ENCODE results near the gene FKBP2. TPM values are rescaled to one million over a fixed set of nuclear protein-coding genes. Genes with fewer than 3 reads are reported as not detected.
A peak's percentile ranks its signal among the peaks of the same experiment; 100 is the strongest.

FKBP2 gene
- total RNA-seq, 1 donor from 2014 or later: 36.6 TPM

DNA sequence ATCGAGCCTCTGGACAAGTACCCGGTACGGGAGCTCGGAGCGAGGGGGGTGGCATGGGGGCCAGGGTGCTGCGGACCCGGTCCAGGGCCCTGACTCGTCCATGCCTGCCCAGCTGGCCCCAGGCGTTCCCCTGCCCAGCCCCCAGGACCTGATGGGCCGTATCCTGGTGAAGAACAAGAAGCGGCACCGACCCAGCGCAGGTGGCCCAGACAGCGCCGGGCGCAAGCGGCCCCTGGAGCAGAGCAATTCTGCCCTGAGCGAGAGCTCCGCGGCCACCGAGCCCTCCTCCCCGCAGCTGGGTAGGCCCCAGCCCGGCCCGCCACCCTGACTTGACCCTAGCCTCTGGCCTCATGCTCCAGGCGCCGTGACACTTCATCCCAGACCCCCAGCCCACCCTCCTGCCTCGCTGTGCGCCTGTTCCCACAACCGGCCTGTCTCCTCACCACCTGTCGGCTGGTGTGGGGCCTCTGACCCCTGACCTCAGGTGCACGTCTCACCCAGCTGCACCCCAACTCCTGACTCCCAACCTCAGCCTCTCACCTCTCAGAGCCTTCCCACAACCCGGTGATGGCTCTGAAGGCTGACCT is 18.1 kb downstream of the FKBP2 start:
- peaks cover 7% of the 10 kb centered on the region for H3K4me1 Mint-ChIP-seq (ENCODE audit: low read depth)
- H3K9me3 Mint-ChIP-seq: no peaks in the 10 kb centered on the region
- no peak overlapping the region for H3K27ac Mint-ChIP-seq
- DNase-seq (ENCODE audit: low spot score): no peak
- intact Hi-C loops (cut with micrococcal nuclease): no loop called here
- H3K36me3 Mint-ChIP-seq (ENCODE audit: low read depth): peaks cover 22% of the 10 kb centered on the region
- no peak overlapping the region for H3K4me3 Mint-ChIP-seq (ENCODE audit: low read depth)
- no peaks in the 10 kb centered on the region for H3K27me3 Mint-ChIP-seq (ENCODE audit: low read depth)

- no peaks in the 10 kb centered on the region for H3K27me3 Mint-ChIP-seq (ENCODE audit: low read depth)
These were observed 18.7 kb downstream of the FKBP2 start for GRCh38 chr11:64259533-64260067.

DNA sequence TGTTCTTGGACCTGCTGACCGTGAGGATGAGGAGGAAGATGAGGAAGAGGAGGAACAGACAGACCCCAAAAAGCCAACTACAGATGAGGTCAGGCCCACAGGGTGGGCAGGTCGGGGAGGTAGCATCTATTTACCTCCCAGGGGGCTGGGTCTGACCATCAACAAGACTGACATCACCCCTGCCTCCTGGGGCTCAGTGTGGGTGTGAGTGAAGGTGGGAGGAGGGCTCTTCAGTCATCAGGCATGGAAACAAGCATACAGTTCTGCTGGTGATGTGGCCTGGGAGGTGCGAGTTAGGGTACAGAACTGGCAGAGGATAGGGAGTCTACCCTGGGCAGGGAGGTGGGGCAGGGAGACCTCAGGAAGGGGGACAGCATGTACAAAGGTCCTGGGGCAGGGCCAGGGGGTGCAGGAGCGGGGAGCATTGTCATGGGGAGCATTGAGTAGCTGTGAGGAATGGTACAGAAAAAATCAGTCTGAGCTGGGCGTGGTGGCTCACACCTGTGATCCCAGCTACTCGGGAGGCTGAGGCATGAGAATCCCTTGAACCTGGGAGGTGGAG is 19.3 kb downstream of the FKBP2 start:
- peaks cover 7% of the 10 kb centered on the region for H3K4me1 Mint-ChIP-seq (ENCODE audit: low read depth)
- H3K4me3 Mint-ChIP-seq (ENCODE audit: low read depth): no peak overlapping the region
- intact Hi-C loops (cut with micrococcal nuclease): no loop called here
- H3K36me3 Mint-ChIP-seq (ENCODE audit: low read depth): peaks cover 22% of the 10 kb centered on the region
- no peaks in the 10 kb centered on the region for H3K9me3 Mint-ChIP-seq
- no peak for DNase-seq (ENCODE audit: low spot score)
- no peaks in the 10 kb centered on the region for H3K27me3 Mint-ChIP-seq (ENCODE audit: low read depth)
- peak overlapping the region; percentile 26 for H3K27ac Mint-ChIP-seq

More at GRCh38 chr11:64259533-64260067, 18.7 kb downstream of the FKBP2 start:
- DNase-seq (ENCODE audit: low spot score): no peak
- peaks cover 22% of the 10 kb centered on the region for H3K36me3 Mint-ChIP-seq (ENCODE audit: low read depth)
- no peak overlapping the region for H3K4me3 Mint-ChIP-seq (ENCODE audit: low read depth)
- peaks cover 7% of the 10 kb centered on the region for H3K4me1 Mint-ChIP-seq (ENCODE audit: low read depth)
- peak overlapping the region; percentile 26 for H3K27ac Mint-ChIP-seq
- intact Hi-C loops (cut with micrococcal nuclease): no loop called here
- no peaks in the 10 kb centered on the region for H3K9me3 Mint-ChIP-seq

DNA sequence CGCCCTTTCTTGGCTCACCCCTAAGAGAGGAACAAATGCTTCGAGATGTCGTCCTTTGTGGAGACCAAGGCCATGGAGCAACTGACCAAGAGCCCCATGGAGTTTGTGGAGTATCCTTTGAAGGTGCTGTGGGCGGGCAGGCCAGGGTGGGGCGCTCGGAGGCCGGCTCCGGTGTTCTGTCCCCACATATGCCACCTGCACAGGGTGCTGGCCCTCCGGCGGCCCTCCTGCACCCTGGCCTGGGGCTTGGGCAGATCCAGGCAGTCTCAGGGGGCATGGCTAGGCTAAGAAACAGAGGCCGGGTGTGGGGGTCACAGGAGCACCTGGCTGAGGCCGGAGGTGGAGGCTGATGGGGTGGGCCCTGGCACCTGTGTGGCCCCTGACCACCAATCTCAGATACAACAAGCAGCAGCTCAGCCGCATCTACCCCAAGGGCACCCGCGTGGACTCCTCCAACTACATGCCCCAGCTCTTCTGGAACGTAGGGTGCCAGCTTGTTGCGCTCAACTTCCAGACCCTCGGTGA is 20.7 kb downstream of the FKBP2 start:
- H3K36me3 Mint-ChIP-seq (ENCODE audit: low read depth): peaks cover 25% of the 10 kb centered on the region
- H3K4me1 Mint-ChIP-seq (ENCODE audit: low read depth): peaks cover 7% of the 10 kb centered on the region
- H3K27ac Mint-ChIP-seq: no peak overlapping the region
- no peak for DNase-seq (ENCODE audit: low spot score)
- intact Hi-C loops (cut with micrococcal nuclease): no loop called here
- H3K4me3 Mint-ChIP-seq (ENCODE audit: low read depth): no peak overlapping the region
- no peaks in the 10 kb centered on the region for H3K9me3 Mint-ChIP-seq
- no peaks in the 10 kb centered on the region for H3K27me3 Mint-ChIP-seq (ENCODE audit: low read depth)

GRCh38 chr11:64262271-64263002 is 21.5 kb downstream of the FKBP2 start:
- no peak for DNase-seq (ENCODE audit: low spot score)
- H3K4me1 Mint-ChIP-seq (ENCODE audit: low read depth): peaks cover 7% of the 10 kb centered on the region
- H3K27me3 Mint-ChIP-seq (ENCODE audit: low read depth): no peaks in the 10 kb centered on the region
- no peak overlapping the region for H3K4me3 Mint-ChIP-seq (ENCODE audit: low read depth)
- peaks cover 25% of the 10 kb centered on the region for H3K36me3 Mint-ChIP-seq (ENCODE audit: low read depth)
- intact Hi-C loops (cut with micrococcal nuclease): no loop called here
- H3K9me3 Mint-ChIP-seq: no peaks in the 10 kb centered on the region
- H3K27ac Mint-ChIP-seq: no peak overlapping the region

- no peaks in the 10 kb centered on the region for H3K27me3 Mint-ChIP-seq (ENCODE audit: low read depth)
- no peaks in the 10 kb centered on the region for H3K9me3 Mint-ChIP-seq
These were observed 22.4 kb downstream of the FKBP2 start for GRCh38 chr11:64263021-64263946.

DNA sequence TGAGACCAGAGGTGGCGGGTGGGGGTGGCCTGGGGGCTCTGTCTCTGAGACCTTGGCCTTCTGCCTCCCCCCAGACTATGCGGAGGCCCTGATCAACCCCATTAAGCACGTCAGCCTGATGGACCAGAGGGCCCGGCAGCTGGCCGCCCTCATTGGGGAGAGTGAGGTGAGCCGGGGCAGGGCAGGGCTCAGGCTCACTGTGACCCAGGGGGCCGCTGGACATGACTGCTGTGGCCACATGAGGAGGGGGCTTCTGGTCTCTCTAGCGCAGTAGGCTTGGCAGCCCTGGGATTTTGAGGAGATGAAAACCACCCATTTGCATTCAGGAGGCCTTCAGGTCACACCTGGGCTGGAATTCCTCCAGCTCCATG is 23.0 kb downstream of the FKBP2 start:
- H3K4me1 Mint-ChIP-seq (ENCODE audit: low read depth): peaks cover 14% of the 10 kb centered on the region
- intact Hi-C loops (cut with micrococcal nuclease): no loop called here
- no peaks in the 10 kb centered on the region for H3K9me3 Mint-ChIP-seq
- H3K27me3 Mint-ChIP-seq (ENCODE audit: low read depth): no peaks in the 10 kb centered on the region
- H3K27ac Mint-ChIP-seq: no peak overlapping the region
- no peak overlapping the region for H3K4me3 Mint-ChIP-seq (ENCODE audit: low read depth)
- peaks cover 22% of the 10 kb centered on the region for H3K36me3 Mint-ChIP-seq (ENCODE audit: low read depth)
- DNase-seq (ENCODE audit: low spot score): no peak

More at GRCh38 chr11:64263021-64263946, 22.4 kb downstream of the FKBP2 start:
- peaks cover 19% of the 10 kb centered on the region for H3K36me3 Mint-ChIP-seq (ENCODE audit: low read depth)
- no peak for DNase-seq (ENCODE audit: low spot score)
- no peak overlapping the region for H3K4me3 Mint-ChIP-seq (ENCODE audit: low read depth)
- no peak overlapping the region for H3K27ac Mint-ChIP-seq
- peaks cover 10% of the 10 kb centered on the region for H3K4me1 Mint-ChIP-seq (ENCODE audit: low read depth)
- intact Hi-C loops (cut with micrococcal nuclease): no loop called here

- no peaks in the 10 kb centered on the region for H3K9me3 Mint-ChIP-seq
- H3K36me3 Mint-ChIP-seq (ENCODE audit: low read depth): peaks cover 20% of the 10 kb centered on the region
- DNase-seq (ENCODE audit: low spot score): no peak
- peaks cover 15% of the 10 kb centered on the region for H3K4me1 Mint-ChIP-seq (ENCODE audit: low read depth)
- H3K27ac Mint-ChIP-seq: no peak overlapping the region
- no peak overlapping the region for H3K4me3 Mint-ChIP-seq (ENCODE audit: low read depth)
- H3K27me3 Mint-ChIP-seq (ENCODE audit: low read depth): no peaks in the 10 kb centered on the region
- intact Hi-C loops (cut with micrococcal nuclease): no loop called here
These were observed 23.5 kb downstream of the FKBP2 start for GRCh38 chr11:64264371-64264852.

DNA sequence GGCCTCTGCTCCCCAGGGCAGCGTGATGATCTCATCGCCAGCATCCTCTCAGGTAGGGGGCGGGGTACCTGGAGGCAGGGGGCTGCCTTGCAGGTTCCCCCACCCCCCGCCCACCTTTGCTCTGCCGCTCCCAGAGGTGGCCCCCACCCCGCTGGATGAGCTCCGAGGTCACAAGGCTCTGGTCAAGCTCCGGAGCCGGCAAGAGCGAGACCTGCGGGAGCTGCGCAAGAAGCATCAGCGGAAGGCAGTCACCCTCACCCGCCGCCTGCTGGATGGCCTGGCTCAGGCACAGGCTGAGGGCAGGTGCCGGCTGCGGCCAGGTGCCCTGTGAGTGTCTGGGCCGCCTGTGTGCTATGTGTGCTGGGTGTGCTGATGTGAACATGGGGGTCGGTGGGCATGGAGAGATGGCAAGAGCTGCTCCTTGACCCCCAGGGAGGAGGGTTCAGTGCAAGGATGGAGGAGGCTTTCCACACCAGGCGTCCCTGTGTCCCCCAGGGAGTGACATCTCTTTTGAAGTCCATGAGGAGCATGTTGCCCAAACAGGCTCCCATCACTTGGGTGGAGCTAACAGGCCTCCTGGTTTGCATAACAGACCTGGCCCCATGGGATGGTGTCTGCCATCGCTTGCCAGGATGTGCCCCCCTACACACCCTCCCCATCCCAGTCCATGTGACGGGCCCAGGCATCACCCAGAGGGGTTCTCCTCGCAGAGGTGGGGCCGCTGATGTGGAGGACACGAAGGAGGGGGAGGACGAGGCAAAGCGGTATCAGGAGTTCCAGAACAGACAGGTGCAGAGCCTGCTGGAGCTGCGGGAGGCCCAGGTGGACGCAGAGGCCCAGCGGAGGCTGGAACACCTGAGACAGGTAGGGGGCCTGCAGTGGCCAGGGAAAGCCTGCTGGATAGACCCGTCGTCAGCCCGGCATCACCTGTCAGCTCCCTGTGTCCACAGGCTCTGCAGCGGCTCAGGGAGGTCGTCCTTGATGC is 24.6 kb downstream of the FKBP2 start:
- Mint-ChIP-seq H3K9me3 (no peaks in the 10 kb centered on the region), H3K27ac (no peak overlapping the region), H3K4me3 (ENCODE audit: low read depth) (no peak overlapping the region), H3K27me3 (ENCODE audit: low read depth) (no peaks in the 10 kb centered on the region), H3K36me3 (ENCODE audit: low read depth) (peaks cover 17% of the 10 kb centered on the region), H3K4me1 (ENCODE audit: low read depth) (peaks cover 9% of the 10 kb centered on the region)
- DNase-seq (ENCODE audit: low spot score): no peak
- intact Hi-C loops (cut with micrococcal nuclease): no loop called here

GRCh38 chr11:64266339-64266738 is 25.4 kb downstream of the FKBP2 start:
- peak overlapping the region; percentile 52 for H3K27ac Mint-ChIP-seq
- H3K27me3 Mint-ChIP-seq (ENCODE audit: low read depth): no peaks in the 10 kb centered on the region
- peaks cover 9% of the 10 kb centered on the region for H3K4me1 Mint-ChIP-seq (ENCODE audit: low read depth)
- H3K9me3 Mint-ChIP-seq: no peaks in the 10 kb centered on the region
- intact Hi-C loops (cut with micrococcal nuclease): no loop called here
- DNase-seq (ENCODE audit: low spot score): no peak
- no peak overlapping the region for H3K4me3 Mint-ChIP-seq (ENCODE audit: low read depth)
- peaks cover 17% of the 10 kb centered on the region for H3K36me3 Mint-ChIP-seq (ENCODE audit: low read depth)

DNA sequence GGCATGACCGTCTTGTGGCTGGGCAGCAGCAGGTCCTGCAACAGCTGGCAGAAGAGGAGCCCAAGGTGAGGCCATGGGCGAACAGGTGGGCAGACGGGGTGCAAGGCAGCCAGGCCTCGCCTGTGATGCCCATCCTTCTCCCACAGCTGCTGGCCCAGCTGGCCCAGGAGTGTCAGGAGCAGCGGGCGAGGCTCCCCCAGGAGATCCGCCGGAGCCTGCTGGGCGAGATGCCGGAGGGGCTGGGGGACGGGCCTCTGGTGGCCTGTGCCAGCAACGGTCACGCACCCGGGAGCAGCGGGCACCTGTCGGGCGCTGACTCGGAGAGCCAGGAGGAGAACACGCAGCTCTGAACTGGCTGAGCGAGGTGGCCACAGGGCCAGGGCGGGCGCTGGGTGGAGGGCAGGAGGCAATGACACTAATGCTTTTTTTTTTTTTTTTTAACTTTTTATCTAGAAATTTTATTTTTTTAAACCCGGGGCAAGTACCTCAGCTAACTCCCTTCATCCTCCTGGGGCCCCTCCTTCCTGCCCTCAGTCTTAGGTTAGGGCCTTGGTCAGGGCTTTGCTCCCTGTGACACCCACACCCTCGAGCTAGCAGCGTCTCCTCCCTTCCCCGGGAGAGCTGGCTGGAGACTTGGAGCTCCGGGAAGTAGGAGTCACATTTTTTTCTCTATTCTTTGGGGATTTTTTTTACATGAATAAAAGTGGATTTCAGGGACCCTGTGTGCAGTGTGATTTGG is 26.5 kb downstream of the FKBP2 start:
- Mint-ChIP-seq H3K9me3 (no peaks in the 10 kb centered on the region), H3K4me1 (ENCODE audit: low read depth) (peaks cover 14% of the 10 kb centered on the region), H3K27me3 (ENCODE audit: low read depth) (no peaks in the 10 kb centered on the region), H3K4me3 (ENCODE audit: low read depth) (no peak overlapping the region), H3K36me3 (ENCODE audit: low read depth) (peaks cover 14% of the 10 kb centered on the region), H3K27ac (peak overlapping the region; percentile 22)
- DNase-seq (ENCODE audit: low spot score): no peak
- intact Hi-C loops (cut with micrococcal nuclease): no loop called here
